PC-9 (cell line): ENCODE results near the gene LDHAL6B.

ENCODE experiments used
- EZH2 ChIP-seq: fragments of 200-600 bp; sonication (generic); IDR thresholded peaks from 2 replicates; pipeline ENCODE4 v1.8.0; 2017; ENCODE audit warnings: antibody characterized with exemption, low read depth
- TF ChIP-seq, protein P1 (sequence below): fragments of 200-600 bp; sonication (generic); conservative IDR thresholded peaks from 2 replicates; pipeline ENCODE4 v1.6.1; 2017; ENCODE audit warnings: mixed run types, antibody characterized with exemption, mild to moderate bottlenecking, moderate library complexity

GRCh38 chr15:59206623-59207183 lies at the start of gene LDHAL6B:
- TF ChIP-seq, protein P1, sequence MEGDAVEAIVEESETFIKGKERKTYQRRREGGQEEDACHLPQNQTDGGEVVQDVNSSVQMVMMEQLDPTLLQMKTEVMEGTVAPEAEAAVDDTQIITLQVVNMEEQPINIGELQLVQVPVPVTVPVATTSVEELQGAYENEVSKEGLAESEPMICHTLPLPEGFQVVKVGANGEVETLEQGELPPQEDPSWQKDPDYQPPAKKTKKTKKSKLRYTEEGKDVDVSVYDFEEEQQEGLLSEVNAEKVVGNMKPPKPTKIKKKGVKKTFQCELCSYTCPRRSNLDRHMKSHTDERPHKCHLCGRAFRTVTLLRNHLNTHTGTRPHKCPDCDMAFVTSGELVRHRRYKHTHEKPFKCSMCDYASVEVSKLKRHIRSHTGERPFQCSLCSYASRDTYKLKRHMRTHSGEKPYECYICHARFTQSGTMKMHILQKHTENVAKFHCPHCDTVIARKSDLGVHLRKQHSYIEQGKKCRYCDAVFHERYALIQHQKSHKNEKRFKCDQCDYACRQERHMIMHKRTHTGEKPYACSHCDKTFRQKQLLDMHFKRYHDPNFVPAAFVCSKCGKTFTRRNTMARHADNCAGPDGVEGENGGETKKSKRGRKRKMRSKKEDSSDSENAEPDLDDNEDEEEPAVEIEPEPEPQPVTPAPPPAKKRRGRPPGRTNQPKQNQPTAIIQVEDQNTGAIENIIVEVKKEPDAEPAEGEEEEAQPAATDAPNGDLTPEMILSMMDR, result no peak
- no peak for TF ChIP-seq EZH2
